ENCODE measurements around the gene CDCA3. TPM values are rescaled to one million over a fixed set of nuclear protein-coding genes. Genes with fewer than 3 reads are reported as not detected.

The CDCA3 gene
- total and polyA plus RNA-seq, 2 of the 13 experiments (the other 11 are each of a cell fraction or from before 2014, with no cell fraction given): 32.7 to 56.5 TPM

GRCh38 chr12:6867413-6868210 is 16.5 kb upstream of the CDCA3 start, which contains the start of gene TPI1 (continued):
- TF ChIP-seq DZIP1 (CRISPR knock-in tag; IDR thresholded peaks at IDR 0.05) (peak; percentile 25; the same call in 1 of the 2 replicates), PRPF4 (IDR thresholded peaks at IDR 0.05; ENCODE audit: low read depth, low read length, poor library complexity, severe bottlenecking) (no peak), CREBL2 (CRISPR knock-in tag; IDR thresholded peaks at IDR 0.05; ENCODE audit: borderline replicate concordance) (peak; percentile 45; the same call in 1 of the 2 replicates), SMARCC2 (IDR thresholded peaks at IDR 0.05) (no peak), ZNF331 (CRISPR knock-in tag; IDR thresholded peaks at IDR 0.05) (no peak; the same call in 1 of the 2 replicates), ZNF224 (CRISPR knock-in tag; IDR thresholded peaks at IDR 0.05) (no peak), SMC3 (IDR thresholded peaks at IDR 0.05; ENCODE audit: low read length) (no peak), LRRFIP1 (CRISPR knock-in tag; conservative IDR thresholded peaks at IDR 0.05) (no peak; the same call in 1 of the 2 replicates), RBM39 (IDR thresholded peaks at IDR 0.05; ENCODE audit: low read depth, low read length, poor library complexity, severe bottlenecking) (peak; percentile 90), NFYB (CRISPR knock-in tag; IDR thresholded peaks at IDR 0.05) (0 out of 2 replicates have a peak, but pooled peaks have one; percentile 29), MAFF (IDR thresholded peaks at IDR 0.05; ENCODE audit: low read depth, low read length) (no peak), KLF15 (CRISPR knock-in tag; IDR thresholded peaks at IDR 0.05; ENCODE audit: borderline replicate concordance) (no peak), ARID2 (CRISPR knock-in tag; IDR thresholded peaks at IDR 0.05; ENCODE audit: borderline replicate concordance) (no peak)
- TF ChIP-seq, protein P1, sequence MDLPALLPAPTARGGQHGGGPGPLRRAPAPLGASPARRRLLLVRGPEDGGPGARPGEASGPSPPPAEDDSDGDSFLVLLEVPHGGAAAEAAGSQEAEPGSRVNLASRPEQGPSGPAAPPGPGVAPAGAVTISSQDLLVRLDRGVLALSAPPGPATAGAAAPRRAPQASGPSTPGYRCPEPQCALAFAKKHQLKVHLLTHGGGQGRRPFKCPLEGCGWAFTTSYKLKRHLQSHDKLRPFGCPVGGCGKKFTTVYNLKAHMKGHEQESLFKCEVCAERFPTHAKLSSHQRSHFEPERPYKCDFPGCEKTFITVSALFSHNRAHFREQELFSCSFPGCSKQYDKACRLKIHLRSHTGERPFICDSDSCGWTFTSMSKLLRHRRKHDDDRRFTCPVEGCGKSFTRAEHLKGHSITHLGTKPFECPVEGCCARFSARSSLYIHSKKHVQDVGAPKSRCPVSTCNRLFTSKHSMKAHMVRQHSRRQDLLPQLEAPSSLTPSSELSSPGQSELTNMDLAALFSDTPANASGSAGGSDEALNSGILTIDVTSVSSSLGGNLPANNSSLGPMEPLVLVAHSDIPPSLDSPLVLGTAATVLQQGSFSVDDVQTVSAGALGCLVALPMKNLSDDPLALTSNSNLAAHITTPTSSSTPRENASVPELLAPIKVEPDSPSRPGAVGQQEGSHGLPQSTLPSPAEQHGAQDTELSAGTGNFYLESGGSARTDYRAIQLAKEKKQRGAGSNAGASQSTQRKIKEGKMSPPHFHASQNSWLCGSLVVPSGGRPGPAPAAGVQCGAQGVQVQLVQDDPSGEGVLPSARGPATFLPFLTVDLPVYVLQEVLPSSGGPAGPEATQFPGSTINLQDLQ (CRISPR knock-in tag; IDR thresholded peaks at IDR 0.05): no peak
- TF ChIP-seq, protein P2, sequence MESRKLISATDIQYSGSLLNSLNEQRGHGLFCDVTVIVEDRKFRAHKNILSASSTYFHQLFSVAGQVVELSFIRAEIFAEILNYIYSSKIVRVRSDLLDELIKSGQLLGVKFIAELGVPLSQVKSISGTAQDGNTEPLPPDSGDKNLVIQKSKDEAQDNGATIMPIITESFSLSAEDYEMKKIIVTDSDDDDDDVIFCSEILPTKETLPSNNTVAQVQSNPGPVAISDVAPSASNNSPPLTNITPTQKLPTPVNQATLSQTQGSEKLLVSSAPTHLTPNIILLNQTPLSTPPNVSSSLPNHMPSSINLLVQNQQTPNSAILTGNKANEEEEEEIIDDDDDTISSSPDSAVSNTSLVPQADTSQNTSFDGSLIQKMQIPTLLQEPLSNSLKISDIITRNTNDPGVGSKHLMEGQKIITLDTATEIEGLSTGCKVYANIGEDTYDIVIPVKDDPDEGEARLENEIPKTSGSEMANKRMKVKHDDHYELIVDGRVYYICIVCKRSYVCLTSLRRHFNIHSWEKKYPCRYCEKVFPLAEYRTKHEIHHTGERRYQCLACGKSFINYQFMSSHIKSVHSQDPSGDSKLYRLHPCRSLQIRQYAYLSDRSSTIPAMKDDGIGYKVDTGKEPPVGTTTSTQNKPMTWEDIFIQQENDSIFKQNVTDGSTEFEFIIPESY (CRISPR knock-in tag; IDR thresholded peaks at IDR 0.05): no peak
- TF ChIP-seq, protein P3, sequence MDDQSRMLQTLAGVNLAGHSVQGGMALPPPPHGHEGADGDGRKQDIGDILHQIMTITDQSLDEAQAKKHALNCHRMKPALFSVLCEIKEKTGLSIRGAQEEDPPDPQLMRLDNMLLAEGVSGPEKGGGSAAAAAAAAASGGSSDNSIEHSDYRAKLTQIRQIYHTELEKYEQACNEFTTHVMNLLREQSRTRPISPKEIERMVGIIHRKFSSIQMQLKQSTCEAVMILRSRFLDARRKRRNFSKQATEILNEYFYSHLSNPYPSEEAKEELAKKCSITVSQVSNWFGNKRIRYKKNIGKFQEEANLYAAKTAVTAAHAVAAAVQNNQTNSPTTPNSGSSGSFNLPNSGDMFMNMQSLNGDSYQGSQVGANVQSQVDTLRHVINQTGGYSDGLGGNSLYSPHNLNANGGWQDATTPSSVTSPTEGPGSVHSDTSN (CRISPR knock-in tag; IDR thresholded peaks at IDR 0.05; ENCODE audit: borderline replicate concordance): peak; percentile 57; the same call in 1 of the 2 replicates

All from HepG2 (cell line).